A375 (cell line): ENCODE data around the gene WDR91. TPM values are rescaled to one million over a fixed set of nuclear protein-coding genes. Genes with fewer than 3 reads are reported as not detected.

Source experiments
- small RNA-seq: library from RNA; depleted of rRNA; stranded (forward); fragments of <200 nt; gene quantifications from one replicate; pipeline ENCODE3, GENCODE V24; 2014
- total RNA-seq: library from RNA; depleted of rRNA; stranded (reverse); fragments of >200 nt; shearing (Covaris generic); gene quantifications from 2 replicates; pipeline ENCODE4 v1.2.3, GENCODE V29; 2014; rRNA removed

Gene WDR91
- 9.7 and 10.4 TPM in 2 replicates for total RNA-seq

DNA sequence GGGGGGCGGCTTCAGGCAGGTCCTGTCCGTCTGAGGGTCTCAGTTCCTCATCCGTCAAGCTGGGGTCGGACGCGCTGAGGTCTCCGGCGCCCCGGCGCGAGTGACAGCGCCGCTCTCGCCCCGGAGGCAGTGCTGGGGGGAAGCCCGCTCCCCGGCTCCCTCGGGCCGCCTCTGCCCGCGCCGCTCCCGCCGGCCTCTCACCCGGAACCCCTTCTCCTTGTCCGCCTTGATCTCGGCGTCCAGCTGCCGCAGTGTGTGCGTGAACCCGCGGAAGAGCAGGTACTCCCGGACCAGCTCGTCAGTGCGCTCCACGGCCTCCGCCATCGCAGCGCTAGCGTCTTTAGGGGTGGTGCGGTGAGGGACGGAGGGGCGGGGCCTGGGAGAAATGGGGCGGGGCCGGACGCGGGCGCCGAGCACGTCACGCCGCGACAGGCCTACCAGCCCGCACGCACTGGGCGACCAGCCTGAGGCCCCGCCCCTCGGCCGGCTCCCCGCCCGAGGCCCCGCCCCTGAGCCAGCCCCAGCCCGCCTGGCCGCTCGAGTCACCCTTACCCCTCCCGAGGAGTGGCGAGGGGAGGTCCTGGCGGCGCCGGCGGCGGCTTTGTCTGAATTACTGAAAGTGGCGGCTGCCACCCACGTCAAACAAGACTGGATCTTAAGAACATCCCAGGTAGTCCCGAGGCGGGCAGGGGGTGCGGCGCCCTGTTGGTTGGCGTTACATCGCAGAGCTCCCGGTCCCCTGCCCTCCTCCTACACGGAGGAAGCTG is at the start of gene WDR91:
TSS of gene WDR91 (minus strand) at position 348 of the 767 bp plus-strand sequence. CDS start at position 324, 24 bp downstream.

GRCh38 chr7:135233570-135233969 is 22.2 kb upstream of the WDR91 start, which contains the start of gene STRA8:
TSS of gene STRA8 (plus strand) at chr7:135233838. CDS start at chr7:135240525, 6,687 bp downstream.

DNA sequence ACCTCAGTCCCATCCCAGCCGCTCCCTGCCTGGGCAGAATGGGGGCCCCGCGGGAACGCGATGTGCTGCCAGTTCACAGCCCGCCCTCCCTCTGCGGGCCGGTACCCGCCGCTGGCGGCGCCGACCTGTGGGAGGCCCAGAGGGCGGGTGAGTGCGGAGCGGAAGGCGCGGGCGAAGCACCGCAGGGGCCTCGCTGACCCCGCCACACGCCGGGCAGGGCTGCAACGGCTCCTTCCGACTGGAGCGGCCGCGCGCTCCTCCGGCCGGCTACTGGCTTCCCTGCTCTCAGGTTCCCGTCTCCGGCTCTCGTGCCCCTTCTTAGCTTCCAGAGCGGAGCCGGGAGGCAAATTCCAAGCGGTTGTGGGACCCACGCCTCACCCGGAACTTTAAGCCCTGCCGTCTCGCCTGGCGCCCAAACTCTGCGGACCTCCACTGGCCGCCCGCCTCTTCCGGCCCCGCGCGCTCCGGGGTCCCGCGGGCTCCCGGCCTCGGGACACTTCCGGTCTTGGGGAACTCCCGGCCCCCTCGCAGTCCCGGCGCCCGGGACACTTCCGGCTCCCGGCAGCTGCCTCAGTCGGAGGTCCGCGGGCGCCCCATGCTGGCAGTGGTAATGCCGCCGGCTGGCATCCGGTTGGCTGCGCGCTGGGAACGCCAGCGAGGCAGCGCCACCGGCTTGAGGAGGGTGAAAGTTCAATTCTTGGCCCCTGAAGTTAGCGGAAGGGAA is 40.9 kb downstream of the WDR91 start, which contains the start of gene CYREN:
TSS of gene CYREN (minus strand) at position 434 of the 724 bp plus-strand sequence. CDS start 1,785 bp downstream, outside the sequence.

DNA sequence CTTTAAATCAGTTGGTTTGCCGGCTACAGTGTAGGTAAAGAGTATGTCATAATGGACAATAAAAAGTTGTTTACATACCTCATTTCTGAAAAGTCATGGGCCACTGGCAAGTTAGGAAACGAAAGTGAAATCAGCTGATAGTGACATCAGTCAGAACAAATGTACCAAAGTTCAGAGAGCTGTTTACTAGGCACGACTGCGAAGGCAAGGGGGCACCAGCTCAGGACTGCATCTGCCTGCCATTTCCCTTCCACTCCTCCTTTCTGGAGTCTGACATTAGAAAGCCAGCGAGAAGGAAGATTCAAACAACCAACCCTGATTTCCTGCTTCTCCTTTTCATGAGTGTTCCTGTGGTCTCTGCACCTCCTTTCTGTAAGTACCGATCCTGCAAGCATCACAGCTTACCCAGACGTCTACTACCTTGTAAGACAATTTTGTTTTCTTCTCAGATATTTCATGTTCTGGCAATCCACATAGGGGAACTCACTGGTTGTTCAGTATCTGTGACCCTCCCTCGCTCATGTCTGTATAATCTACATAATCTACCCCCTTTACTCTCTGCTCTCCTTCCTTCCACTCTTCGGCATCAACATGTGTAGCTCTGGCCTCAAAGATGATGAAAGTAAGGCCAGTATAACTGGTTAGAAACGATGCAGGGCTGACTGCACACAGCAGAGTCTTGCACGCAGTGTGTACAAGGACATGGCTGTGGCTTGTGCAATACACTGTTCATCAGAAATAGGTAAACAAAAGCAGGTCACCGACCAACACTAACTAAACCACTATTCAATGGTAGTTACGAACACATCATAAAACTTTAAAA is 63.2 kb downstream of the WDR91 start, which contains the start of gene TMEM140:
TSS of gene TMEM140 (plus strand) at position 174 of the 823 bp plus-strand sequence. CDS start 16,370 bp downstream, outside the sequence.

Small RNA genes lying within 50 kb of the gene (small RNA-seq; reads per million reads assigned to genes)
- gene MIR6509, result not detected

Other genes with a start within 250 kb of the WDR91 start
- gene AGBL3, start 225.0 kb downstream of the WDR91 start, total RNA-seq, result 0.21 and 0.41 TPM in 2 replicates
- 1.8 and 2.9 TPM in 2 replicates for gene TMEM140, start 63.5 kb downstream of the WDR91 start, total RNA-seq
- gene CYREN, start 40.8 kb downstream of the WDR91 start, total RNA-seq, result 72.5 and 82.8 TPM in 2 replicates
- not detected in 2 replicates for gene STRA8, start 22.3 kb upstream of the WDR91 start, total RNA-seq